HEK293 (cell line): ENCODE measurements around the gene GMDS.

Experiments
- TCF7L2 ChIP-seq: IDR thresholded peaks from 2 replicates; pipeline ENCODE4 v1.6.1; 2011; ENCODE audit warnings: low read depth, mild to moderate bottlenecking, inconsistent platforms, low read length, moderate library complexity, borderline replicate concordance
- ZEB2 ChIP-seq: fragments of 450-650 bp; formaldehyde crosslinking; IDR thresholded peaks from 2 replicates; pipeline ENCODE4 v1.5.1; 2016; ENCODE audit warnings: missing biosample characterization, missing genetic modification characterization
- ZNF292 ChIP-seq: fragments of 450-650 bp; formaldehyde crosslinking; IDR thresholded peaks from 2 replicates; pipeline ENCODE4 v1.5.1; 2016; ENCODE audit warnings: low read depth, missing biosample characterization, missing genetic modification characterization, borderline replicate concordance
- ZNF423 ChIP-seq: fragments of 450-650 bp; formaldehyde crosslinking; IDR thresholded peaks from 2 replicates; pipeline ENCODE4 v1.5.1; 2016; ENCODE audit warnings: missing biosample characterization, missing genetic modification characterization
- ZNF777 ChIP-seq: fragments of 450-650 bp; formaldehyde crosslinking; IDR thresholded peaks from 2 replicates; pipeline ENCODE4 v1.5.1; 2017; ENCODE audit warnings: missing biosample characterization, missing genetic modification characterization, borderline replicate concordance
- ZNF830 ChIP-seq: fragments of 450-650 bp; IDR thresholded peaks from 2 replicates; pipeline ENCODE4 v1.5.0; 2018; ENCODE audit warnings: missing biosample characterization, missing genetic modification characterization, low read depth, mild to moderate bottlenecking, moderate library complexity
- TF ChIP-seq, protein P1 (sequence below): fragments of 450-650 bp; formaldehyde crosslinking; IDR thresholded peaks from 2 replicates; pipeline ENCODE4 v1.5.1; 2016; ENCODE audit warnings: missing biosample characterization, missing genetic modification characterization
- TF ChIP-seq, protein P2 (sequence below): fragments of 450-650 bp; formaldehyde crosslinking; IDR thresholded peaks from 2 replicates; pipeline ENCODE4 v1.5.1; 2016; ENCODE audit warnings: missing biosample characterization, missing genetic modification characterization
- TF ChIP-seq, protein P3 (sequence below): fragments of 450-650 bp; formaldehyde crosslinking; IDR thresholded peaks from 2 replicates; pipeline ENCODE4 v1.5.1; 2016; ENCODE audit warnings: missing biosample characterization, missing genetic modification characterization
- TF ChIP-seq, protein P4 (sequence below): fragments of 450-650 bp; formaldehyde crosslinking; IDR thresholded peaks from 2 replicates; pipeline ENCODE4 v1.5.1; 2016; ENCODE audit warnings: missing biosample characterization, missing genetic modification characterization
- TF ChIP-seq, protein P5 (sequence below): fragments of 450-650 bp; IDR thresholded peaks from 2 replicates; pipeline ENCODE4 v1.5.1; 2018; ENCODE audit warnings: missing biosample characterization, mild to moderate bottlenecking, missing genetic modification characterization

DNA sequence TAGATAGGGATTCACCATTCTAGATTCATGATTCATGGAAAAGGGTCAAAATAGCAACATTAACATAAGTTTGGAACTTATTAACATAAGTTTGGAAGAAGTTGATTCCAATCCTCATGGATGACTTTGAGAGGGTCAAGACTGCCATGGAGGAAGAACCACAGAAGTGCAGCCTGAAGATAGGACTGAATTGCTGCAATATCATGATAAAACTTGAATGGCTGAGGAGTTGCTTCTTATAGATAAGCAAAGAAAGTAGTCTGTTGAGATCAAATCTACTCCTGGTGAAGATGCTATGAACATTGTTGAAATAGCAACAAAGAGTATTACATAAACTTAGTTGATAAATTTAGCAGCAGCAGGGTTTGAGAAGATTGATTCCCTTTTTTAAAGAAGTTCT is 62.2 kb downstream of the GMDS start:
- TF ChIP-seq ZNF777 (tag by site-specific recombination), result no peak
- TF ChIP-seq, protein P1, sequence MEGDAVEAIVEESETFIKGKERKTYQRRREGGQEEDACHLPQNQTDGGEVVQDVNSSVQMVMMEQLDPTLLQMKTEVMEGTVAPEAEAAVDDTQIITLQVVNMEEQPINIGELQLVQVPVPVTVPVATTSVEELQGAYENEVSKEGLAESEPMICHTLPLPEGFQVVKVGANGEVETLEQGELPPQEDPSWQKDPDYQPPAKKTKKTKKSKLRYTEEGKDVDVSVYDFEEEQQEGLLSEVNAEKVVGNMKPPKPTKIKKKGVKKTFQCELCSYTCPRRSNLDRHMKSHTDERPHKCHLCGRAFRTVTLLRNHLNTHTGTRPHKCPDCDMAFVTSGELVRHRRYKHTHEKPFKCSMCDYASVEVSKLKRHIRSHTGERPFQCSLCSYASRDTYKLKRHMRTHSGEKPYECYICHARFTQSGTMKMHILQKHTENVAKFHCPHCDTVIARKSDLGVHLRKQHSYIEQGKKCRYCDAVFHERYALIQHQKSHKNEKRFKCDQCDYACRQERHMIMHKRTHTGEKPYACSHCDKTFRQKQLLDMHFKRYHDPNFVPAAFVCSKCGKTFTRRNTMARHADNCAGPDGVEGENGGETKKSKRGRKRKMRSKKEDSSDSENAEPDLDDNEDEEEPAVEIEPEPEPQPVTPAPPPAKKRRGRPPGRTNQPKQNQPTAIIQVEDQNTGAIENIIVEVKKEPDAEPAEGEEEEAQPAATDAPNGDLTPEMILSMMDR (tag by site-specific recombination), result no peak
- TF ChIP-seq TCF7L2, result no peak
- TF ChIP-seq ZNF292 (tag by site-specific recombination), result no peak
- TF ChIP-seq, protein P2, sequence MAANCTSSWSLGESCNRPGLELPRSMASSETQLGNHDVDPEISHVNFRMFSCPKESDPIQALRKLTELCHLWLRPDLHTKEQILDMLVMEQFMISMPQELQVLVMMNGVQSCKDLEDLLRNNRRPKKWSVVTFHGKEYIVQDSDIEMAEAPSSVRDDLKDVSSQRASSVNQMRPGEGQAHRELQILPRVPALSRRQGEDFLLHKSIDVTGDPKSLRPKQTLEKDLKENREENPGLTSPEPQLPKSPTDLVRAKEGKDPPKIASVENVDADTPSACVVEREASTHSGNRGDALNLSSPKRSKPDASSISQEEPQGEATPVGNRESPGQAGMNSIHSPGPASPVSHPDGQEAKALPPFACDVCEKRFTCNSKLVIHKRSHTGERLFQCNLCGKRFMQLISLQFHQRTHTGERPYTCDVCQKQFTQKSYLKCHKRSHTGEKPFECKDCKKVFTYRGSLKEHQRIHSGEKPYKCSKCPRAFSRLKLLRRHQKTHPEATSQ (tag by site-specific recombination), result no peak
- TF ChIP-seq, protein P3, sequence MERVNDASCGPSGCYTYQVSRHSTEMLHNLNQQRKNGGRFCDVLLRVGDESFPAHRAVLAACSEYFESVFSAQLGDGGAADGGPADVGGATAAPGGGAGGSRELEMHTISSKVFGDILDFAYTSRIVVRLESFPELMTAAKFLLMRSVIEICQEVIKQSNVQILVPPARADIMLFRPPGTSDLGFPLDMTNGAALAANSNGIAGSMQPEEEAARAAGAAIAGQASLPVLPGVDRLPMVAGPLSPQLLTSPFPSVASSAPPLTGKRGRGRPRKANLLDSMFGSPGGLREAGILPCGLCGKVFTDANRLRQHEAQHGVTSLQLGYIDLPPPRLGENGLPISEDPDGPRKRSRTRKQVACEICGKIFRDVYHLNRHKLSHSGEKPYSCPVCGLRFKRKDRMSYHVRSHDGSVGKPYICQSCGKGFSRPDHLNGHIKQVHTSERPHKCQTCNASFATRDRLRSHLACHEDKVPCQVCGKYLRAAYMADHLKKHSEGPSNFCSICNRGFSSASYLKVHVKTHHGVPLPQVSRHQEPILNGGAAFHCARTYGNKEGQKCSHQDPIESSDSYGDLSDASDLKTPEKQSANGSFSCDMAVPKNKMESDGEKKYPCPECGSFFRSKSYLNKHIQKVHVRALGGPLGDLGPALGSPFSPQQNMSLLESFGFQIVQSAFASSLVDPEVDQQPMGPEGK, result no peak
- TF ChIP-seq ZNF423, result no peak
- TF ChIP-seq, protein P4, sequence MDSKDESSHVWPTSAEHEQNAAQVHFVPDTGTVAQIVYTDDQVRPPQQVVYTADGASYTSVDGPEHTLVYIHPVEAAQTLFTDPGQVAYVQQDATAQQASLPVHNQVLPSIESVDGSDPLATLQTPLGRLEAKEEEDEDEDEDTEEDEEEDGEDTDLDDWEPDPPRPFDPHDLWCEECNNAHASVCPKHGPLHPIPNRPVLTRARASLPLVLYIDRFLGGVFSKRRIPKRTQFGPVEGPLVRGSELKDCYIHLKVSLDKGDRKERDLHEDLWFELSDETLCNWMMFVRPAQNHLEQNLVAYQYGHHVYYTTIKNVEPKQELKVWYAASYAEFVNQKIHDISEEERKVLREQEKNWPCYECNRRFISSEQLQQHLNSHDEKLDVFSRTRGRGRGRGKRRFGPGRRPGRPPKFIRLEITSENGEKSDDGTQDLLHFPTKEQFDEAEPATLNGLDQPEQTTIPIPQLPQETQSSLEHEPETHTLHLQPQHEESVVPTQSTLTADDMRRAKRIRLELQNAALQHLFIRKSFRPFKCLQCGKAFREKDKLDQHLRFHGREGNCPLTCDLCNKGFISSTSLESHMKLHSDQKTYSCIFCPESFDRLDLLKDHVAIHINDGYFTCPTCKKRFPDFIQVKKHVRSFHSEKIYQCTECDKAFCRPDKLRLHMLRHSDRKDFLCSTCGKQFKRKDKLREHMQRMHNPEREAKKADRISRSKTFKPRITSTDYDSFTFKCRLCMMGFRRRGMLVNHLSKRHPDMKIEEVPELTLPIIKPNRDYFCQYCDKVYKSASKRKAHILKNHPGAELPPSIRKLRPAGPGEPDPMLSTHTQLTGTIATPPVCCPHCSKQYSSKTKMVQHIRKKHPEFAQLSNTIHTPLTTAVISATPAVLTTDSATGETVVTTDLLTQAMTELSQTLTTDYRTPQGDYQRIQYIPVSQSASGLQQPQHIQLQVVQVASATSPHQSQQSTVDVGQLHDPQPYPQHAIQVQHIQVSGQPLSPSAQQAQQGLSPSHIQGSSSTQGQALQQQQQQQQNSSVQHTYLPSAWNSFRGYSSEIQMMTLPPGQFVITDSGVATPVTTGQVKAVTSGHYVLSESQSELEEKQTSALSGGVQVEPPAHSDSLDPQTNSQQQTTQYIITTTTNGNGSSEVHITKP (tag by site-specific recombination), result no peak
- TF ChIP-seq, protein P5, sequence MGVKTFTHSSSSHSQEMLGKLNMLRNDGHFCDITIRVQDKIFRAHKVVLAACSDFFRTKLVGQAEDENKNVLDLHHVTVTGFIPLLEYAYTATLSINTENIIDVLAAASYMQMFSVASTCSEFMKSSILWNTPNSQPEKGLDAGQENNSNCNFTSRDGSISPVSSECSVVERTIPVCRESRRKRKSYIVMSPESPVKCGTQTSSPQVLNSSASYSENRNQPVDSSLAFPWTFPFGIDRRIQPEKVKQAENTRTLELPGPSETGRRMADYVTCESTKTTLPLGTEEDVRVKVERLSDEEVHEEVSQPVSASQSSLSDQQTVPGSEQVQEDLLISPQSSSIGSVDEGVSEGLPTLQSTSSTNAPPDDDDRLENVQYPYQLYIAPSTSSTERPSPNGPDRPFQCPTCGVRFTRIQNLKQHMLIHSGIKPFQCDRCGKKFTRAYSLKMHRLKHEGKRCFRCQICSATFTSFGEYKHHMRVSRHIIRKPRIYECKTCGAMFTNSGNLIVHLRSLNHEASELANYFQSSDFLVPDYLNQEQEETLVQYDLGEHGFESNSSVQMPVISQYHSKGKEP (tag by site-specific recombination), result no peak
- TF ChIP-seq ZEB2 (tag by site-specific recombination), result no peak
- no peak for TF ChIP-seq ZNF830 (tag by site-specific recombination)
